Endothelial cell of umbilical vein (primary cell): ENCODE results near the gene DCLK1.

Experiments used
- EZH2 ChIP-seq: IDR thresholded peaks from 2 replicates; pipeline ENCODE4 v1.6.1; 2012; ENCODE audit warnings: borderline replicate concordance, low read depth, mild to moderate bottlenecking, moderate library complexity, low read length, inconsistent platforms; ENCODE audit not compliant: severe bottlenecking
- FOS ChIP-seq: IDR thresholded peaks from 2 replicates; pipeline ENCODE4 v1.6.1; 2011; ENCODE audit warnings: mild to moderate bottlenecking, low read length, moderate library complexity, borderline replicate concordance; ENCODE audit not compliant: insufficient read depth
- GATA2 ChIP-seq: IDR thresholded peaks from 2 replicates; pipeline ENCODE4 v1.7.0; 2011; ENCODE audit warnings: low read depth, mild to moderate bottlenecking, moderate library complexity, mixed read lengths, low read length; ENCODE audit not compliant: insufficient read length, insufficient read depth
- JUN ChIP-seq: IDR thresholded peaks from 2 replicates; pipeline ENCODE4 v1.6.1; 2011; ENCODE audit warnings: borderline replicate concordance, low read depth; ENCODE audit not compliant: insufficient read length, insufficient read depth
- POLR2A ChIP-seq: IDR thresholded peaks from 2 replicates; pipeline ENCODE4 v1.6.1; 2012; ENCODE audit warnings: low read depth, mild to moderate bottlenecking, control low read depth, low read length
- POLR2AphosphoS5 ChIP-seq: IDR thresholded peaks from 2 replicates; pipeline ENCODE4 v1.6.1; 2012; ENCODE audit warnings: low read depth, mild to moderate bottlenecking, control low read depth, low read length, moderate library complexity; ENCODE audit not compliant: insufficient read depth
- TF ChIP-seq, protein P1 (sequence below), 2 donors: IDR thresholded peaks; 1 replicate in 1 of 2; 2 replicates in 1 of 2; pipeline ENCODE4 v1.5.1; 2011; ENCODE audit warnings: low read length in 2 of 2, mild to moderate bottlenecking in 2 of 2, moderate library complexity in 2 of 2, control low read depth in 1 of 2, inconsistent platforms in 1 of 2, low read depth in 1 of 2; ENCODE audit not compliant: insufficient read depth in 1 of 2; ENCODE audit errors: extremely low read depth in 1 of 2
- TF ChIP-seq, protein P2 (sequence below): IDR thresholded peaks from 2 replicates; pipeline ENCODE4 v1.6.1; 2011; ENCODE audit not compliant: insufficient read depth, insufficient read length

- TF ChIP-seq, protein P1, sequence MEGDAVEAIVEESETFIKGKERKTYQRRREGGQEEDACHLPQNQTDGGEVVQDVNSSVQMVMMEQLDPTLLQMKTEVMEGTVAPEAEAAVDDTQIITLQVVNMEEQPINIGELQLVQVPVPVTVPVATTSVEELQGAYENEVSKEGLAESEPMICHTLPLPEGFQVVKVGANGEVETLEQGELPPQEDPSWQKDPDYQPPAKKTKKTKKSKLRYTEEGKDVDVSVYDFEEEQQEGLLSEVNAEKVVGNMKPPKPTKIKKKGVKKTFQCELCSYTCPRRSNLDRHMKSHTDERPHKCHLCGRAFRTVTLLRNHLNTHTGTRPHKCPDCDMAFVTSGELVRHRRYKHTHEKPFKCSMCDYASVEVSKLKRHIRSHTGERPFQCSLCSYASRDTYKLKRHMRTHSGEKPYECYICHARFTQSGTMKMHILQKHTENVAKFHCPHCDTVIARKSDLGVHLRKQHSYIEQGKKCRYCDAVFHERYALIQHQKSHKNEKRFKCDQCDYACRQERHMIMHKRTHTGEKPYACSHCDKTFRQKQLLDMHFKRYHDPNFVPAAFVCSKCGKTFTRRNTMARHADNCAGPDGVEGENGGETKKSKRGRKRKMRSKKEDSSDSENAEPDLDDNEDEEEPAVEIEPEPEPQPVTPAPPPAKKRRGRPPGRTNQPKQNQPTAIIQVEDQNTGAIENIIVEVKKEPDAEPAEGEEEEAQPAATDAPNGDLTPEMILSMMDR (IDR thresholded peaks at IDR 0.05; ENCODE audit: extremely low read depth in 1 of 2, insufficient read depth in 1 of 2, low read depth in 1 of 2, low read length in 2 of 2), result no peak
- no peak for TF ChIP-seq JUN
- no peak for TF ChIP-seq POLR2AphosphoS5
- TF ChIP-seq, protein P2, sequence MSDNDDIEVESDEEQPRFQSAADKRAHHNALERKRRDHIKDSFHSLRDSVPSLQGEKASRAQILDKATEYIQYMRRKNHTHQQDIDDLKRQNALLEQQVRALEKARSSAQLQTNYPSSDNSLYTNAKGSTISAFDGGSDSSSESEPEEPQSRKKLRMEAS, result no peak
- TF ChIP-seq POLR2A, result no peak
- TF ChIP-seq FOS, result no peak
- no peak for TF ChIP-seq EZH2
- no peak for TF ChIP-seq GATA2
Measured at GRCh38 chr13:35906636-35907035, 224.5 kb downstream of the DCLK1 start.
